ENCODE results near the gene ZNF248.
"Not testable (repeated sequence)": the region's sequence is repeated elsewhere in the genome, so short reads cannot be mapped to it uniquely, and the experiment has no call there.

The ZNF248 gene

DNA sequence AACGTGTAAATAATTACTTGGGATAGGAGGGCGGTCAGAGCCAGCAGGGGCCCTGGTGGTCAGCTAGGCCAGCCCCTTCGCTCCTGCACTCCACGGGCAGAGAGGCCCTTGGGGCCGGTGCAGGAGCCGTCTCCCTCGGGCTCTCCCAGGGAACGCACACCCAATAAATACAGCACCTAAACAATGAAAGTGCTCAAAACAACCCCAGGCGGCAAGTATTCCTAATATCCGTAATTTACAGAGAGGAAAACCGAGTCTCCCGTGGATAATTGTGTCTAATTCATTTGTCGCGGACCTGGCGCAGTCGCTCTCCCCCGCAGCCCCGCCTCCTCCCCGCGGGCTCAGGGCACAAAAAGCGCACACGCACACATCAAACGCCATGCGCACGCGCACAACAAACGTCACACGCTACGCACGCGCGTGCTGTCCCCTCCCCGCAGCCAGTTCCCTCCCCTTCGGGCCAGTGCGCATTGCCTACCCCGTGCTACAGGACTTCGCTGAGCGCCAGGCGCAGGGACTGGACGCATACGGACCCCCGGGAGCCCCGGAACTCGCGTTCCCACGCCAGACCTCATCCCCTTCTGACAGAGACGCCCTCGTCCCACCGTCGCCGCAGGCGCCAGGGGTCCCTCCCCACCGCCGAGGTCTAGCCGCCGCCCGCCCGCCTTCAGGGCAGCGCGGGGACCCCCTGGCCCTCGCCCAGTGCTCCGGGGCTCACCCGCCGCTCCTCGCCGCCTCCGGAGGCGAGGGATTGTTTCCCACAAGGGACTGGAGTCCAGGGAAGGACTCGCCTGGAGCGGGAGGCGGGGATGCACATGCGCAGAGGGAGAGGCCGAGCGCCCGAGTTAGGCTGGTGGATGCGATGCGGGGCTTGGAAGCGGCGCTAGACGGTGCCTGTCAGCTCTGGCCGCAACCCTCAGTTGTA, at the start of gene ZNF248:
TSS of gene ZNF248 (minus strand) at position 324 of the 925 bp plus-strand sequence. CDS start 1,300 bp downstream, outside the sequence.
- DNase-seq (ENCODE audit: low read depth), result peak; percentile 92

DNA sequence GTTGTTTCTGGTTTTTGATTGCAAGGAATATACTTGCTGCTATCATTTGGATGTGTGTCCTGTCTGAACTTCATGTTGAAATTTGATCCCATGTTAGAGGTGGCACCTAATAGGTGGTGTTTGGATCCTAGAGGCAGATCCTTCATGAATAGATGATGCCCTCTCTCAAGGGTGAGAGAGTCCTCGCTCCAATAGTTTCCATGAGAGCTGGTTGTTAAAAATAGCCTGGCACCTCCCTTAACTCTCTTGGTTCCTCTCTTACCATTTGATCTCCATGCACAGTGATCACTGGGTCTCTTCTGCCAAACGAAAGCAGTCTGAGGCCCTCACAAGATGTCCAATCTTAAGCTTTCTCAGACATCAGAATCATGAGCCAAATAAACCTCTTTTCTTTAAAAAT, 49.0 kb upstream of the ZNF248 start:
- DNase-seq (ENCODE audit: low read depth), result no peak

DNA sequence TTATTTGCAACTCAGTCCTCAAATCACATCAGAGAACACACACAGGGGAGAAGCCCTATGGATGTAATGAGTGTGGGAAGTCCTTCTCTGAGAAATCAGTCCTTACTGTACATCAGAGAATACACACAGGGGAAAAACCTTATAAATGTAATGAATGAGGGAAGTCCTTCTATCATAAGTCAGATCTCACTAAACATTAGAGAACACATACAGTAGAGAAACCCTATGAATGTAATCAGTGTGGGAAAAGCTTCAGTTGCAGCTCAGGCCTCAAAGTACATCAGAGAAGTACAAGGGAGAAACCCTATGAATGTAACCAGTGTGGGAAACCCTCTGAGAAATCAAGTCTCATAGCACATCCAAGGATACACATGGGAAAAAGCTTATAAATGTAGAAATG, 39.0 kb upstream of the ZNF248 start:
- no peak for DNase-seq (ENCODE audit: low read depth)

DNA sequence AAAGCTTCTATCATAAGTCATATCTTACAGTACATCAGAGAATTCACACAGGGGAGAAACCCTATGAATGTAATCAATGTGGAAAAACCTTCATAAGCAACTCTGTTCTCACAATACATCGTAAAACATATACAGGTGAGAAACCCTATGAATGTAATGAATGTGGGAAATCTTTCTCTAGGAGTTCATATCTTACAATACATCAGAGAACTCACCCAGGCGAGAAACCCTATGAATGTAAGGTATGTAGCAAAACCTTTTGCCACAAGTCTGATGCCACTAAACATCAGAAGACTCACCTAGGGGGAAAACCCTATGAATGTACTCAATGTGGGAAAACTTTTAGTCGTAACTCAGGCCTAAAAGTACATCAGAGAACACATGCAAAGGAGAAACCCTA, 38.3 kb upstream of the ZNF248 start:
- DNase-seq (ENCODE audit: low read depth), result no peak

DNA sequence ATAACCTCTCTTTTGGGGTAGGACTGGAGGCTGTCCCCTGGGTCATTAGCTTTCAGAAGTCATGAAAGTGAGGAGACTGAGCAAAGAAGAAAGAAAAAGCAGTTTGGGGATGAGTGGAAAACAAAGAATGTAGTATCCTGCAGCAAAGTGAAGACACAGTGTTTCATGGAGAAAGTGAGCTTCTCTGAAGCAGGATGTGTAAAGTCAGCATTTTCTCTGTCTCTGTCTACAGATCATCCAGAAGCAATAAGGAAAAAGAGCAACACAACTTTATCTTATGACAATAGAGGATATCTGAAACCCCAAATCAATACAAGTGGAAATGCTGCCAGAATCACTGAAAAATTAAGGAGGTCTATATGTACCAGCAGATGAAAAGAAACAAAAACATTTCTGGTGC, 28.4 kb upstream of the ZNF248 start:
- no peak for DNase-seq (ENCODE audit: low read depth)

DNA sequence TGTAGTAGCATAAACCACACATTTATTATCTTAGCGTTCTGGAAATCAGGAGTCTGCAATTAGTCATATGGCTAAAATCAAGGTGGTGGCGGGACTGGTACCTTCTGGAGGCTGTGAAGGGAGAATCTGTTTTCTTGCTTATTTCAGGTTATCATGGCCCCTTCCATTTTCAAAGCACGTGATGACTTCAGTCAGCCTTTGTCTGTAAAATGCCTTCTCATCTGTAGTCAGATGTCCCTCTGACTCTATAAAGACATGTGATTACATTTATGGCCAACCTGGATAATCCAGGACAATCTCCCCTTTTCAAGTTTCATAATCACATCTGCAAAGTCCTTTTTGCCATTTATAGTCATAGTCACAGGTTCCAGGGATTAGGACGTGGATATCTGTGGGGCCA, 15.5 kb upstream of the ZNF248 start:
- no peak for DNase-seq (ENCODE audit: low read depth)

DNA sequence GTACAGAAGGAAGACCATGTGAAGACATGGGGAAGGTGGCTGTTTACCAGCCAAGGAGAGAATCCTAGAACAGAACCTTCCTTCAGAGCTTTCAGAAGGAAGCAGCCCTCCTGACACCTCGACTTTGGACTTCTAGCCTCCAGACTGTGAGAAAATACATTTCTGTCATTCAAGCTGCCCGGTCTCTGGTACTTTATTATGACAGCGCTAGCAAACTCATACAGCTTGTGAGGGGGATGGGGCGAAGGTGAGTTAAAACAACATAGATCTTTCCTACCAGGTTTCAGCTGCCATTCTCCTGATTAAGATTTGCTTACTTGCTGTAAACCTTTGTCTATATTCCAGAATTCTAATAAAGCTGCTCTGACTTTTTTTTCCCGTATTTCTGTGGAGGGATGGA, 14.9 kb upstream of the ZNF248 start:
- no peak for DNase-seq (ENCODE audit: low read depth)

DNA sequence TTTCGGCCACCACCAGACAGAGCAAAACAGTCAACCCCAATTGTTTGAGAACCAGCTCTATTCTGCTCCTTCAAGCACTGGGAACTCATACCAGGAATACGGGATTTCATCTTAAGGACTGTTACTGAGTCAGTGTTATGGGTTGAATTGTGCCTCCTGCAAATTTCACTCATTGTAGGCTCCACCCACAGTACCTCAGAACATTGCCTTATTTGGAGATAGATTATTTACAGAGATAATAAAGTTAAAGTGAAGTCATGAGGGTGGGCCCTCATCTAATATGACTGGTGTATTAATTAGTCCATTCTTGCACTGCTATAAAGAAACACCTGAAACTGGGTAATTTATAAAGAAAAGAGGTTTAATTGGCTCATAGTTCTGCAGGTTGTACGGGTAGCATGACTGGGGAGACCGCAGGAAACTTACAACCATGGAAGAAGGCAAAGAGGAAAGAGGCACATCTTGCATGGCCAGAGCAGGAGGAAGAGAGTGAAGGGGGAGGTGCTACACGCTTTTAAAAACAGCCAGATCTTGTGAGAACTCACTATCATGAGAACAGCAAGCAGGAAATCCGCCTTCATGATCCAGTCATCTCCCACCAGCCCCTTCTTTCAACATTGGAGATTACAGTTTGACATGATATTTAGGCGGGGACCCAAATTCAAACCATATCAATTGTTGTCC, 14.3 kb upstream of the ZNF248 start:
- no peak for DNase-seq (ENCODE audit: low read depth)

DNA sequence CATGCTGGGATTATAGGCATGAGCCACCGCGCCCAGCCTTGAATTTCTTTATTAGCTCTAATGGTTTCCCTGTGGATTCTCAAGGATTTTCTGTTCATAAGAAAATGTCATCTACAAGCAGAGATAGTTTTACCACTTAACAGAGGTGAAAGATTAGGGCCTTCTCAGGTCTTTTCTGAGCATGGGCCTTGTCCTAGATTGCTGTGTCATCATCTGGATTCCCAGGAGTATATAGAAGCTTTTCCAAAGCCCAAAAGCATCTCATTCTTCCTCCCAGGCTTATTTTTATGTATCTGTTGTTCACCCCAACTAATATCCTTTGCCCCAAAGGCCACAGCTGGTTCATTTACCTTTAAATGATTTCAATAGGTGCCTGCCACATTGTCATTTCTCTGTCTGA, 13.7 kb upstream of the ZNF248 start:
- no peak for DNase-seq (ENCODE audit: low read depth)

DNA sequence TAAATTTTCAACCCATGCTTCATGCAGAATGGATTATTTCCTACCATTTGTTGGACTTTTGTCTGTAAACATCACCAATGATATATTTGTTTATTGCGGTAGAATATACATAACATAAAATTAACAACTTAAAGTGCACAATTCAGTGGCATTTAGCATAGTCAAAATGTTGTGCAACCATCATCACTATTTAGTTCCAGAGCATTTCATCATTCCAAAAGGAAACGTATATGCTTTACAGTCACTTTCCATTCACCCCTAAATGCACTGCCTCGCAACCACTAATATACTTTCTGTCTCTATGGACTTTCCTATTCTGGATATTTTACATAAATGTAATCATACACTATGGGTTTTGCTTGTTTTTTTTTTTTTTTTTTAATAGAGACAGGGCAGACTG, 11.4 kb upstream of the ZNF248 start:
- DNase-seq (ENCODE audit: low read depth), result no peak

DNA sequence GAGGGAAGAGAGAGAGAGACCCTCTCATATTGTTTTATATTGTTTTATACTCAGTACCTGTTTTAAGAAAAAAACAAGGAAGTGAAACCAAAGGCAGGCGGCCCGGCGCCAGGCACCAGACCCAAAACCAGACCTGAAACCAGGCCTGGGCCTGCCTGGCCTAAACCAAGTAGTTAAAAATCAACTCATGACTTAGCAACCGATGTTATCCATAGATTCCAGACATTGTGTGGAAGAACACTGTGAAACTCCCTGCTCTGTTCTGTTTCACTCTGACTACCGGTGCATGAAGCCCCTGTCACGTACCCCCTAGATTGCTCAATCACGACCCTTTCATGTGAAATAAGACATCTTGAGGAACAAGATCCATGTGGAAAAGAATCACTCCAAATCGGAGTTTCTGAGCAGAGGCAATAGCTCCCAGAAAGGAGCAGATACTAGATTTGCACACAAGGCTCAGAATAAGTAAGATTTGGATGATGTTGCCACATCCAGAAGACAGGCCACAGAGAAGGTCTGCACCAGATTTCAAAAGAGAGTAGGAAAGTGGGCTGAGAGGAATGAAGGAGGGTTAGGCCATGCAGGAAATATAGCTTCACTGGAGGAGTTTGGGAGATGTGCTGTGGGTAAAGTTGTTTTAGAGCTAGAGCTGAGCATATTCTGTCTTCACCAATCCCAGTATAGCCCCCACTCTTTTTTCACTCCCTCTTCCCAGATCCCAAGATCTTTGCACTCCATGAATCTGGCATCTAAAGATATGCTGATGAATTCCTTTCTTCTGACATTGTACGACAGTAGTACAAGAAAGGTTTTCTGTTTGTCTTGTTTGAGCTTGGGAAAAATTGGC, 8.8 kb upstream of the ZNF248 start:
- DNase-seq (ENCODE audit: low read depth), result no peak

DNA sequence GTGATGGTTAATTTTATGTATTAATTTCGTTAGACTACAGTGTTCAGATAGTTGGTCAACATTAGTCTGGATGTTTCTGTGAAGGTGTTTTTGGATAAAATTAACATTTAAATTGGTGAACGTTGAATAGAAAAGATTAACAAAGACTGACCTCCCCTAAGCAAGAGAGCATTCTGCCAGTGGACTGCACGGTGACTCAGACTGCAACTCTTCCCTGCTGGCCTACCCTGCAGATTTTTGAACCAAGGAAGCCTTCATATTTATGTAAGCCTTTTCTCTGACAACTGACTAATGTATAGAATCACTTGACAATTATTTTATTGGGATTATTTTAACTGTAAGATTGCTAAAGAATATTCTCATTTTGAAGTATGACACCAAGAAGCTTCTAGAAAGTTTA, 7.9 kb upstream of the ZNF248 start:
- no peak for DNase-seq (ENCODE audit: low read depth)

DNA sequence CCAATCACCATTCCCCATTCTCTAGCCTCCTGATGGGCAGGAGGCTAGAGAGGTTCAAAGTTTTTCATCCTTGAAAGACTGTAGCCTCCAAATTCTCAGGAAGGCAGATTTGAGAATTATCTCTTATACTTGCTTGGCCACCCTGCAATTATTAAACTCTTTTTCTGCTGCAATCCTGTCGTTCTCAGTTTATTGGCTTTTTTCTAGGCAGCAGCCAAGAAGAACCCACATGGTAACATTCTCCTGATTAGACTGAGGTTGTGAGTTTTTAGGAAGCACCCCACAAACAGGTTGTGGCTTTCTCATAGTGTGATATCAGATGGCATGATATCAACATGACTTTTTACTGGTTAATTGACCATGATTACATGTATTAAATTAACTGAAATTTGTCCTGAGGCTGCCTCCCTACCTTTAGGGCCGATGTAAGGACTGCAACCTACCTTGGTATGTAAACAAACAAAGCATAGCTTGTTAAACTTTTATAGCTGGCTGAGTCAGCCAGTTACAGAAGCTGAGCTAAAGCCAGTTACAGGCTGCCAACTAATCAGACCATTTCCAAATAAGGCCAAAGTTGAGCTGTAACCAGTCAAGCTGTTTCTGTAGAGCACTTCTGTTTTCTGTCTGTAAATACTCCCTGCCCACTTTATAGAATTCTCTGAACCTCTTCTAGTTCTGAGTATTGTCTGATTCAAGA, 3.2 kb upstream of the ZNF248 start:
- no peak for DNase-seq (ENCODE audit: low read depth)

DNA sequence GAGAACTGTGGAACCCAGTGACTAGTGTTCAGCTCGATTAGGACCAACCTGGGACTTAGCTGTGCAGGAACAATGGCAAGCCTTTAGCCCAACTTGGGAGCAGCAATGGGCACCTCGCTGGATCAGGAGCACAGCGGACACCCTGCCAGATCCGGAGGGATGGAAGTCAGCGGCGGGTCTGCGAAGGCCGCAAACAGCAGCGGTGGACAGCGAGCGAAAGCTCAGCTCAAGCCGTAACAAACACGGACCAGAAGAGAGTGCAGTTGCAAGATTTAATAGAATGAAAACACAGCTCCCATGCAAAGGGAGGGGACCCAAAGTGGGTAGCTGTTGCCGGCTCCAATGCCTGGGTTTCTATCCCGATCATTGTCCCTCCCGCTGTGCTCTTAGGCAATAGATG, 1.9 kb upstream of the ZNF248 start:
- DNase-seq (ENCODE audit: low read depth), result not testable (repeated sequence)

DNA sequence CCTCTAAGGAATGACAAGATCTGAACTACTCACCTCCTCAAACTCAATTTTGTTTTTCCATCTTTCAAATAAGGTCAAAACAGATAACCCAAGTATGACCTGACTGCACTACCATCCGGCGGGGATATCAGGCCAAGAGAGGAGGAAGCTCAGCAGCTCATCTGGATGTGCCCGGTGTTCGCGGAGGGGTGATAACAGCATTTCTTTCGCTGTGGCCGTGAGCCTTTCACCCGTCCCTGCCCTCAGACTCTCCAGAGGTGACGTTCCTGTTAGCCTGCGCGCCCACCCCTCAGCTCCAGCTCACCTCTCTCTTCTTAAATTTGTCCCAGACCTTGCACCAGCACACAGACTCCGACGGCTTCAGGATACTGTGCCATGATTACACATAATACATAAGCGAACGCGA, 526 bp downstream of the ZNF248 start:
- DNase-seq (ENCODE audit: low read depth), result peak; percentile 11

DNA sequence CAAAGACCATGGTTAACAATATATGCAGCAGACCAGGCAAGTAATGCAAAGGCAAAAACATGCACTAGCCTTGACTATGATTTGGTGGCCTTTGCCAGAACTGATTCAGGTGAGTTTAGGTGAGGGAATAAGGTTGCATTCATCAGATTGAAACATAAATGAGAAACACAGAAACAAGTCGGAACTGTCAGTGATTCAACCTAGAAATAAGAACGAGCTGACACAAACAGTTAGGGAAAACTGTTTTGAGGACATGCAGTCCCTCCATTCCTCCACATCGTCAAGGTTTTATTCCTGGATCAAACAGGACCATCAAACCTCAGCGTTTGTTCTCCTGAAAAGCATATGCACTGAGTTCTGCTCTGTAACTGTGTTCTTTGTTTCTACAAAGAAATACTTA, 1.8 kb downstream of the ZNF248 start:
- DNase-seq (ENCODE audit: low read depth), result no peak

DNA sequence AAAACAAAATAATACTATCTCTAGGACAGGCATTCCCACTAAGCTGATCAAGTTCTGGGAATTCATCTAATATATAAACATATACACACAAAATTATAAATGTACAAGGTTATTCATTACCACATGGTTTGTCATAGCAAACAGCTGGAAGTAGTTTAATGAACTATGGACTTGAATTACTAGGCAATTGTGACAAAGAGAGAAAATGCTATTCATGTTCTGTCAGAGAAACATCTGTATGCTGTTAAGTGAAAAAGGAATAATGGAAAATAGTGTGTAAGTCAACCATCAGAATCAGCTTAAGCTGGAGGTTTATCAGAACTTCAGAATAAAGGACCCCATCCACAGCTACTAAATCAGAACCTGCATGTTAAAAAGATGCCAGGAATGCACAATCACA, 2.8 kb downstream of the ZNF248 start:
- DNase-seq (ENCODE audit: low read depth), result no peak

DNA sequence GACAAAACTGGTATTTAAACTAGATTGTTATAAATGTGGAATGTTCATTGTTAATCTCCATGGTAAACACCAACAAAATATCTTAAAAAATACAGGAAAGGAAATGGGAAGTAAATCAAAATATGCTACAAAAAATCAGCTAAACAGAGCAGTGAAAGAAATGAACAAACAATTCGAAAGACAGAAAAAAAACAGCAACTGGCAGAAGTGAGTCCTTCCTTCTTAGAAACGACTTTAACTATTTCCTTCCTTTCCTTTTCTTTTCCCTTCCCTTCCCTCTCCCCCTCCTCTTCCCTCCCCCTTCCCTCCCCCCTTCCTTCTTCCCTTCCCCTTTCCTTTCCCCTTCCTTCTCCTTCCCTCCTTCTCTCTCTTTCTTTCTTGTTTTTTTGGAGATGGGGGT, 12.8 kb downstream of the ZNF248 start:
- DNase-seq (ENCODE audit: low read depth), result no peak

DNA sequence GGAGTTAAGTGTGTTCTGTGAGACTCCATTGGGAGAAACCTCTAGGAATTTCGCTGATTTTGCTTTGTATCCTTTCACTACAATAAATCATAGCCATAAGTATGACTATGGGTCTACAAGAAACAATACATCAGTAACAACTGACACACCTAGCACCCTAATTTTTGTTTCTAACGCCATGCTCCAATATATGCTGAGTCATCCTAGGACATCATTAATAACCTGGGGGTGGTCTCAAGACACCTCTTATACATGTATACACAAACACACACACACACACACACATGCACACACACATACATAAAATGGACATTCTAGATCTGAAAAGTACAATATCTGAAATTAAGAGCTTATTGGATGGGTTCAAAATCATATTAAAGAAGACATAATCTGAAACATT, 18.2 kb downstream of the ZNF248 start:
- no peak for DNase-seq (ENCODE audit: low read depth)

DNA sequence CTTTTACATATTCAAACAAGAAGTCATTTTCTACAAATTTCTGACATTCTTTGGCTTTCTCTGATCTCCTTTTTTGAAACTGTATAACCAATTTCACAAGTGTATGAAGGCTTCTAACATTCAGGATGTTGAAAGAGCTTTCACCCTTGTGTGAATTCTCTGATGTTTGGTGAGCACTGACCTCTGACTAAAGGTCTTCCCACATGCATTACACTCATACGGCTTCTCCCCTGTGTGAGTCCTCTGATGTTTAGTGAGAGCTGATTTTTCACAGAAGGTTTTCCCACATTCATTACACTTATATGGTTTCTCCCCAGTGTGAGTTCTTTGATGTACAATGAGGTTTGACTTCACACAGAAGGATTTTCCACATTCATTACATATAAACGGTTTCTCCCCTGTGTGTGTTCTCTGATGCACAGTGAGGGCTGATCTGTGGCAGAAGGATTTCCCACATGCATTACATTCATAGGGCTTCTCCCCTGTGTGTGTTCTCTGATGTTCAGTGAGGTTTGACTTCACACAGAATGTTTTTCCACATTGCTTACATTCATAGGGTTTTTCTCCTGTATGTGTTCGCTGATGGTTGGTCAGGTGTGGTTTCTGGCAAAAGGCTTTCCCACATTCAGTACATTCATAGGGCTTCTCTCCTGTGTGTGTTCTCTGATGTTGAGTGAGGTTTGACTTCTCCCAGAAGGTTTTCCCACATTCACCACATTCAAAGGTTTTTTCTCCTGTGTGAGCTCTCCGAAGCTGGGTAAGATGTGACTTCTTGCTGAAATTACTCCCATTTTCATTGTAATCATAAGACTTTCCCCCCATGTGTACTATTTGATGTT, 25.7 kb downstream of the ZNF248 start:
- DNase-seq (ENCODE audit: low read depth), result no peak

DNA sequence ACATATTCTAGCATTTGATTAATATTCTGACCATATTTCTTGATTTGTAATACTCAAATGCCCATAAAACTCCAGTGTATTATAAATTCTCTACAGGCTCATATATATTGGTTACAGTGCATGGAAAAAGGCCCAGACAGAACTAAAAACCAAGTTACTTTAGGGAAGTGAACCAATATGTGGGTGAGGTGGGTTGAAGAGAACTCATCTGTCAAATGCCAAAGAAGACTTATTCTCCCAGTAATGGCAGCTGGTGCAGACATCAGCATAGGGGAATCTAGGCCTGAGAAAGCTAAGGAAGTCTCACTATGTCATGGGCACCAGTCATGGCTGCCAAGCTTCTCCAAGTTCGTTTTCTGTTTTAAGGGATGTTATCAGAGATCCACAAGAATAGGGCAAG, 30.6 kb downstream of the ZNF248 start:
- no peak for DNase-seq (ENCODE audit: low read depth)

Data from activated gamma-delta T cell treated with anti-CD3 and anti-CD28 coated beads, Interleukin-2, amount 50 U/mL, for 16 hours (primary cell).